IMR-90 (cell line): ENCODE data around the gene GOLGA1. TPM values are rescaled to one million over a fixed set of nuclear protein-coding genes. Genes with fewer than 3 reads are reported as not detected.

Source experiments
- ATAC-seq: fragments of 200-7000 bp; cut with Tn5 transposase; 2 replicates; pipeline ENCODE4 v1.9.1; 2020; ENCODE audit warnings: low read depth, mild to moderate bottlenecking, moderate library complexity
- BruUV-seq: library from RNA; stranded (reverse); fragments of 400-500 nt; replicated peaks from 2 replicates; lab custom pipeline; 2021; lab: Mats Ljungman, UMichigan
- CTCF ChIA-PET: fragments of 300-600 bp; formaldehyde crosslinking; extraction: SDS; loops from one replicate; lab custom pipeline; 2021; ENCODE audit warnings: antibody characterized with exemption; lab: Yijun Ruan, JAX
- POLR2A ChIA-PET: fragments of 300-600 bp; sonication (Branson Sonifier 250); formaldehyde crosslinking; loops from one replicate; lab custom pipeline; 2022; ENCODE audit warnings: antibody characterized with exemption; ENCODE audit not compliant: unreplicated experiment; lab: Charles Lee
- DNase-seq: peaks from one replicate; pipeline ENCODE4 v3.0.0; 2013
- H2AFZ ChIP-seq: replicated peaks from 2 replicates; pipeline ENCODE3; 2013; ENCODE audit warnings: low read length, mild to moderate bottlenecking; ENCODE audit not compliant: poor library complexity
- H2AK5ac ChIP-seq: 2 replicates; pipeline ENCODE4 v1.6.1; 2013; ENCODE audit warnings: low read depth, low read length, inconsistent platforms
- H2AK9ac ChIP-seq: replicated peaks from 2 replicates; pipeline ENCODE3; 2013; ENCODE audit warnings: mild to moderate bottlenecking, low read depth, low read length, moderate library complexity; ENCODE audit not compliant: poor library complexity
- H2BK120ac ChIP-seq: 2 replicates; pipeline ENCODE4 v1.6.1; 2013; ENCODE audit warnings: low read depth, low read length, inconsistent platforms
- H2BK15ac ChIP-seq: 3 replicates; pipeline ENCODE4 v1.6.1; 2013; ENCODE audit warnings: low read depth, low read length, inconsistent platforms
- H2BK20ac ChIP-seq: 2 replicates; pipeline ENCODE4 v1.6.1; 2013; ENCODE audit warnings: low read depth, mild to moderate bottlenecking, inconsistent platforms, low read length, moderate library complexity
- H2BK5ac ChIP-seq: 2 replicates; pipeline ENCODE4 v1.6.1; 2013; ENCODE audit warnings: mild to moderate bottlenecking, low read depth, low read length, inconsistent platforms; ENCODE audit not compliant: poor library complexity, severe bottlenecking
- H3K14ac ChIP-seq: replicated peaks from 2 replicates; pipeline ENCODE4 v1.6.1; 2013; ENCODE audit warnings: low read depth, low read length, inconsistent platforms
- H3K18ac ChIP-seq: 2 replicates; pipeline ENCODE4 v1.6.1; 2013; ENCODE audit warnings: low read depth, low read length, control low read depth
- H3K23ac ChIP-seq: 2 replicates; pipeline ENCODE4 v1.6.1; 2013; ENCODE audit warnings: low read depth, low read length, inconsistent platforms
- H3K27ac ChIP-seq: 2 replicates; pipeline ENCODE4 v1.5.1; 2013; ENCODE audit warnings: mild to moderate bottlenecking, control low read depth, low read length; ENCODE audit not compliant: insufficient read depth
- H3K27me3 ChIP-seq: 2 replicates; pipeline ENCODE4 v1.6.1; 2013; ENCODE audit warnings: low read length; ENCODE audit not compliant: control insufficient read depth, insufficient read depth
- H3K36me3 ChIP-seq: 2 replicates; pipeline ENCODE4 v1.6.1; 2013; ENCODE audit warnings: low read length, mixed read lengths; ENCODE audit not compliant: control insufficient read depth, insufficient read depth
- H3K4ac ChIP-seq: 2 replicates; pipeline ENCODE4 v1.6.1; 2013; ENCODE audit warnings: low read depth, low read length, inconsistent platforms
- H3K4me1 ChIP-seq: 2 replicates; pipeline ENCODE4 v1.6.1; 2013; ENCODE audit warnings: low read length, mixed read lengths; ENCODE audit not compliant: control insufficient read depth, insufficient read depth
- H3K4me2 ChIP-seq: 2 replicates; pipeline ENCODE4 v1.6.1; 2013; ENCODE audit warnings: low read depth, mild to moderate bottlenecking, control low read depth, low read length, moderate library complexity
- H3K4me3 ChIP-seq: 2 replicates; pipeline ENCODE4 v1.5.1; 2013; ENCODE audit warnings: low read depth, mild to moderate bottlenecking, control low read depth, low read length, moderate library complexity; ENCODE audit not compliant: insufficient read depth
- H3K56ac ChIP-seq: 2 replicates; pipeline ENCODE4 v1.6.1; 2013; ENCODE audit warnings: low read length, inconsistent platforms; ENCODE audit not compliant: insufficient read depth; ENCODE audit errors: extremely low read depth
- H3K79me1 ChIP-seq, 2 experiments: 2 replicates each; pipeline ENCODE4 v1.6.1; 2013; ENCODE audit warnings: low read length in 2 of 2, inconsistent platforms in 1 of 2, low read depth in 1 of 2
- H3K9ac ChIP-seq: 2 replicates; pipeline ENCODE4 v1.6.1; 2013; ENCODE audit warnings: low read depth, low read length, control low read depth
- H3K9me1 ChIP-seq: 2 replicates; pipeline ENCODE4 v1.6.1; 2013; ENCODE audit warnings: low read length, inconsistent platforms; ENCODE audit not compliant: insufficient read depth
- H3K9me3 ChIP-seq: 2 replicates; pipeline ENCODE4 v1.6.1; 2013; ENCODE audit warnings: low read length; ENCODE audit not compliant: control insufficient read depth, insufficient read depth
- H4K20me1 ChIP-seq: 2 replicates; pipeline ENCODE4 v1.6.1; 2013; ENCODE audit warnings: low read length, inconsistent platforms; ENCODE audit not compliant: insufficient read depth
- H4K5ac ChIP-seq: 2 replicates; pipeline ENCODE4 v1.6.1; 2013; ENCODE audit warnings: mild to moderate bottlenecking, low read depth, low read length, control low read depth
- H4K8ac ChIP-seq, 2 experiments: 2 replicates each; pipeline ENCODE4 v1.6.1; 2013; ENCODE audit warnings: low read depth in 2 of 2, low read length in 2 of 2, control low read depth in 1 of 2, inconsistent platforms in 1 of 2
- H4K91ac ChIP-seq: 2 replicates; pipeline ENCODE4 v1.6.1; 2013; ENCODE audit warnings: low read depth, low read length, inconsistent platforms; ENCODE audit not compliant: insufficient read depth
- BHLHE40 ChIP-seq: fragments of 150-350 bp; IDR thresholded peaks from 2 replicates; pipeline ENCODE4 v1.6.1; 2016; ENCODE audit warnings: mild to moderate bottlenecking, low read depth, low read length
- CEBPB ChIP-seq: IDR thresholded peaks from 2 replicates; pipeline ENCODE4 v1.6.1; 2012; ENCODE audit warnings: low read depth, low read length, improper control_type of control experiment
- CHD1 ChIP-seq: IDR thresholded peaks from 2 replicates; pipeline ENCODE4 v1.6.1; 2012; ENCODE audit warnings: low read depth, low read length, improper control_type of control experiment
- FOS ChIP-seq: fragments of 150-350 bp; IDR thresholded peaks from 2 replicates; pipeline ENCODE4 v1.6.1; 2016; ENCODE audit warnings: low read depth, low read length
- MAFK ChIP-seq: IDR thresholded peaks from 2 replicates; pipeline ENCODE4 v1.6.1; 2012; ENCODE audit warnings: low read depth, low read length, improper control_type of control experiment
- MAZ ChIP-seq: IDR thresholded peaks from 2 replicates; pipeline ENCODE4 v1.6.1; 2012; ENCODE audit warnings: low read depth, mild to moderate bottlenecking, low read length, improper control_type of control experiment, moderate library complexity, borderline replicate concordance
- MXI1 ChIP-seq: IDR thresholded peaks from 2 replicates; pipeline ENCODE4 v1.6.1; 2012; ENCODE audit warnings: low read depth, mild to moderate bottlenecking, low read length, moderate library complexity, borderline replicate concordance
- NFE2L2 ChIP-seq: fragments of 150-350 bp; IDR thresholded peaks from 2 replicates; pipeline ENCODE4 v1.6.1; 2016; ENCODE audit warnings: low read depth, mild to moderate bottlenecking, low read length
- RAD21 ChIP-seq: IDR thresholded peaks from 2 replicates; pipeline ENCODE4 v1.6.1; 2012; ENCODE audit warnings: low read length, improper control_type of control experiment
- SMC3 ChIP-seq: fragments of 150-350 bp; IDR thresholded peaks from 2 replicates; pipeline ENCODE4 v1.6.1; 2016; ENCODE audit warnings: low read depth, mild to moderate bottlenecking, antibody characterized with exemption, low read length, moderate library complexity
- WGBS, 2 experiments: methylation state at CpG; one replicate each; pipeline versions ENCODE4 v1.1.5 to v1.1.7; 2013; ENCODE audit warnings: missing lambda C conversion rate in 2 of 2; ENCODE audit not compliant: insufficient read length in 1 of 2; ENCODE audit errors: extremely low coverage in 2 of 2; 5-methylcytosine and 5-hydroxymethylcytosine counted together
- dilution Hi-C: fragments of 300-500 bp; cut with HindIII; formaldehyde crosslinking; loops from one replicate; pipeline ENCODE4 v1.14.3; 2018; ENCODE audit warnings: low sequenced_read_pairs; ENCODE audit not compliant: unreplicated experiment
- in situ Hi-C: fragments of 300-500 bp; cut with MboI; formaldehyde crosslinking; loops from 3 replicates; pipeline ENCODE4 v1.14.3; 2019; ENCODE audit warnings: low sequenced_read_pairs, inconsistent platforms, mixed read lengths
- intact Hi-C: fragments of 100-400 bp; cut with micrococcal nuclease; formaldehyde crosslinking; loops from 2 replicates; pipeline ENCODE4 v1.10.0; 2022
- polyA plus RNA-seq, 3 experiments: library from polyadenylated mRNA; depleted of rRNA; stranded (reverse); fragments of >200 nt; gene quantifications; 2 replicates each; pipeline ENCODE4 v1.2.3, GENCODE V29; 2012; ENCODE audit warnings: low replicate concordance in 1 of 3
- total RNA-seq: library from RNA; depleted of rRNA; stranded (reverse); fragments of >200 nt; gene quantifications from 2 replicates; pipeline ENCODE4 v1.2.3, GENCODE V29; 2012
- TF ChIP-seq, protein P1 (sequence below): fragments of 150-350 bp; IDR thresholded peaks from 2 replicates; pipeline ENCODE4 v1.6.1; 2017; ENCODE audit warnings: mild to moderate bottlenecking, antibody characterized with exemption, low read length, low read depth
- TF ChIP-seq, protein P2 (sequence below): fragments of 150-350 bp; IDR thresholded peaks from 2 replicates; pipeline ENCODE4 v1.6.1; 2016; ENCODE audit warnings: low read depth, mild to moderate bottlenecking, low read length, moderate library complexity, borderline replicate concordance
- TF ChIP-seq, protein P3 (sequence below): conservative IDR thresholded peaks from 2 replicates; pipeline ENCODE4 v1.5.1; 2012; ENCODE audit warnings: mild to moderate bottlenecking, low read depth, low read length, improper control_type of control experiment

Gene GOLGA1
- total and polyA plus RNA-seq, 2 of the 4 experiments (the other 2 are of a cell fraction): 10.6 to 12.7 TPM

DNA sequence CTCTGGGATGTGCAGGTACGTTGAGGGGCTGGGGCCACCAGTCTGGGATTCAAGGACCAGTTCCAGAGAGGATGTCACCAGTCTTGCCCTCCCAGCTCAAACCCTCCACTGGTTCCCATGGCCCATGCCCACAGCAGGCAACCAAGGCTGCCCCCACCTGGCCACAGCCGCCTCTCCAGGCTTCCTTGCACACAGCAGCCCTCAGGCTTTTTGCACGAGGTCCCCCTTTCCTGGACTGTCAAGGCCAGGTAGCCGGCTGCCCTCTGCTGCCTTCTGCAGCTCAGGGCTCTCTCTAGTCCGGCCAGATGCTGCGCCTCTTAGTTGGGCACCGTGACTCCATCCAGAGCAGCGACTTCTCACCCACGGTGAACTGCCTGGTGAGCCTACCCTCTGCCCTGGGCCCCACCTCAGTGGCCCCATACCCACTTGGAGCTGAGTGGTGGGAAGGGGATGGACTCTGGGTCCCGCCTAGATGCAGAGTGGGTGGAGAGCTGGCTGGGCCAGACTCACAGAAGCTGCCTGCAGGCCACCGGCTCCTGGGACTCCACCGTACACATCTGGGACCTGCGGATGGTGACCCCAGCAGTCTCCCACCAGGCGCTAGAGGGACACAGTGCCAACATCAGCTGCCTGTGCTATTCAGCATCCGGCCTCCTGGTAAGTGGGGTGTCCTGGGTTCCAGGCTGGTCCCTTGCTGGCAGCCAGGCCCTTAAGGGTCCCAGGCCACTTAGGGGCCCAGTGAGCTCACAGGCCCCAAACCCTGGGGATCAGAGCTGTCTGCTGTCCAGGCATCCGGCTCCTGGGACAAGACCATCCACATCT, 84.7 kb downstream of the GOLGA1 start:
- ChIA-PET CTCF (interaction anchor here (0.6 to 5.7 kb wide), 4 partner anchors 43 to 89 kb away, joined by 3 to 165 read pairs (median 3); partner anchors contain the start of genes NR6A1 and OLFML2A), POLR2A (interaction anchor here (0.5 to 1.0 kb wide), 2 partner anchors 66 to 87 kb away, joined by 3 to 4 read pairs; no protein-coding TSS in a partner anchor)
- peaks cover 49% of the 10 kb centered on the region for H3K36me3 ChIP-seq
- H3K9me3 ChIP-seq: no peaks in the 10 kb centered on the region
- in situ Hi-C loops: no loop called here
- H3K23ac ChIP-seq: no peak overlapping the region
- H4K8ac ChIP-seq: no peak overlapping the region
- H3K4ac ChIP-seq: no peak overlapping the region
- H2BK120ac ChIP-seq: no peak overlapping the region
- no peak overlapping the region for H4K91ac ChIP-seq
- no peak overlapping the region for H2AFZ ChIP-seq
- 59% methylated on average over 5 of the region's 16 CpGs; no CpG with 5 or more reads in 1 of the 2 experiments for WGBS, 2 experiments
- ATAC-seq (peak; percentile 25; the same call in 1 of the 2 replicates), DNase-seq (no peak)
- no peaks in the 10 kb centered on the region for H3K27me3 ChIP-seq
- no peak overlapping the region for H2BK15ac ChIP-seq
- peaks cover 4% of the 10 kb centered on the region; the same call in 1 of the 2 replicates for H3K9me1 ChIP-seq
- intact Hi-C loops: loop anchor here (10.0 kb wide), 1 partner anchor 241 kb away; no protein-coding TSS in a partner anchor
- H3K4me3 ChIP-seq: no peak overlapping the region
- no peak for TF ChIP-seq BHLHE40
- TF ChIP-seq FOS: no peak
- peak; percentile 41; the same call in 1 of the 2 replicates for TF ChIP-seq SMC3
- TF ChIP-seq, protein P1, sequence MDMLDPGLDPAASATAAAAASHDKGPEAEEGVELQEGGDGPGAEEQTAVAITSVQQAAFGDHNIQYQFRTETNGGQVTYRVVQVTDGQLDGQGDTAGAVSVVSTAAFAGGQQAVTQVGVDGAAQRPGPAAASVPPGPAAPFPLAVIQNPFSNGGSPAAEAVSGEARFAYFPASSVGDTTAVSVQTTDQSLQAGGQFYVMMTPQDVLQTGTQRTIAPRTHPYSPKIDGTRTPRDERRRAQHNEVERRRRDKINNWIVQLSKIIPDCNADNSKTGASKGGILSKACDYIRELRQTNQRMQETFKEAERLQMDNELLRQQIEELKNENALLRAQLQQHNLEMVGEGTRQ: no peak
- no peak for TF ChIP-seq MAFK
- TF ChIP-seq, protein P2, sequence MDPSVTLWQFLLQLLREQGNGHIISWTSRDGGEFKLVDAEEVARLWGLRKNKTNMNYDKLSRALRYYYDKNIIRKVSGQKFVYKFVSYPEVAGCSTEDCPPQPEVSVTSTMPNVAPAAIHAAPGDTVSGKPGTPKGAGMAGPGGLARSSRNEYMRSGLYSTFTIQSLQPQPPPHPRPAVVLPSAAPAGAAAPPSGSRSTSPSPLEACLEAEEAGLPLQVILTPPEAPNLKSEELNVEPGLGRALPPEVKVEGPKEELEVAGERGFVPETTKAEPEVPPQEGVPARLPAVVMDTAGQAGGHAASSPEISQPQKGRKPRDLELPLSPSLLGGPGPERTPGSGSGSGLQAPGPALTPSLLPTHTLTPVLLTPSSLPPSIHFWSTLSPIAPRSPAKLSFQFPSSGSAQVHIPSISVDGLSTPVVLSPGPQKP: no peak
- TF ChIP-seq CHD1: no peak
- no peak for TF ChIP-seq NFE2L2
- TF ChIP-seq, protein P3, sequence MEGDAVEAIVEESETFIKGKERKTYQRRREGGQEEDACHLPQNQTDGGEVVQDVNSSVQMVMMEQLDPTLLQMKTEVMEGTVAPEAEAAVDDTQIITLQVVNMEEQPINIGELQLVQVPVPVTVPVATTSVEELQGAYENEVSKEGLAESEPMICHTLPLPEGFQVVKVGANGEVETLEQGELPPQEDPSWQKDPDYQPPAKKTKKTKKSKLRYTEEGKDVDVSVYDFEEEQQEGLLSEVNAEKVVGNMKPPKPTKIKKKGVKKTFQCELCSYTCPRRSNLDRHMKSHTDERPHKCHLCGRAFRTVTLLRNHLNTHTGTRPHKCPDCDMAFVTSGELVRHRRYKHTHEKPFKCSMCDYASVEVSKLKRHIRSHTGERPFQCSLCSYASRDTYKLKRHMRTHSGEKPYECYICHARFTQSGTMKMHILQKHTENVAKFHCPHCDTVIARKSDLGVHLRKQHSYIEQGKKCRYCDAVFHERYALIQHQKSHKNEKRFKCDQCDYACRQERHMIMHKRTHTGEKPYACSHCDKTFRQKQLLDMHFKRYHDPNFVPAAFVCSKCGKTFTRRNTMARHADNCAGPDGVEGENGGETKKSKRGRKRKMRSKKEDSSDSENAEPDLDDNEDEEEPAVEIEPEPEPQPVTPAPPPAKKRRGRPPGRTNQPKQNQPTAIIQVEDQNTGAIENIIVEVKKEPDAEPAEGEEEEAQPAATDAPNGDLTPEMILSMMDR: peak; percentile 47
- peak; percentile 50 for TF ChIP-seq RAD21
- no peak for TF ChIP-seq MAZ
- no peak for TF ChIP-seq CEBPB
- TF ChIP-seq MXI1: no peak
- no peak overlapping the region for H2BK5ac ChIP-seq
- no peak overlapping the region for H3K4me2 ChIP-seq
- peaks cover 13 to 38% of the 10 kb centered on the region in 2 experiments for H3K79me1 ChIP-seq
- H3K4me1 ChIP-seq: peaks cover 9% of the 10 kb centered on the region
- H2AK5ac ChIP-seq: no peak overlapping the region
- H3K18ac ChIP-seq: no peak overlapping the region
- H3K9ac ChIP-seq: no peak overlapping the region
- H3K27ac ChIP-seq: no peak overlapping the region
- H4K5ac ChIP-seq: no peak overlapping the region
- no TSS peak for BruUV-seq
- dilution Hi-C loops: no loop called here
- peak overlapping the region; percentile 76 for H2AK9ac ChIP-seq
- H3K14ac ChIP-seq: no peak overlapping the region
- no peak overlapping the region for H2BK20ac ChIP-seq
- H4K20me1 ChIP-seq: peaks cover 56% of the 10 kb centered on the region
- no peak overlapping the region; the same call in 1 of the 2 replicates for H3K56ac ChIP-seq
